Panc1 (cell line): ENCODE measurements around the gene PRPF39. TPM values are rescaled to one million over a fixed set of nuclear protein-coding genes. Genes with fewer than 3 reads are reported as not detected.

ENCODE experiments used
- ATAC-seq: fragments of 200-7000 bp; cut with Tn5 transposase; 2 replicates; pipeline ENCODE4 v1.9.1; 2020; ENCODE audit warnings: mild to moderate bottlenecking, moderate library complexity
- BruUV-seq: library from RNA; stranded (reverse); fragments of 400-500 nt; replicated peaks from 2 replicates; lab custom pipeline; 2021; lab: Mats Ljungman, UMichigan
- CTCF ChIA-PET: fragments of 300-600 bp; sonication (Branson Sonifier 250); formaldehyde crosslinking; loops from one replicate; lab custom pipeline; 2022; ENCODE audit warnings: antibody characterized with exemption; lab: Charles Lee
- POLR2A ChIA-PET: fragments of 300-600 bp; sonication (Branson Sonifier 250); formaldehyde crosslinking; loops from one replicate; lab custom pipeline; 2022; ENCODE audit warnings: antibody characterized with exemption; lab: Charles Lee
- DNase-seq: peaks from one replicate; pipeline ENCODE4 v3.0.0-alpha.2; 2010; ENCODE audit warnings: low read depth, low spot score
- H3K27ac ChIP-seq: 2 replicates; pipeline ENCODE4 v1.5.1; 2011; ENCODE audit warnings: mild to moderate bottlenecking, low read length, inconsistent platforms
- H3K27me3 ChIP-seq: fragments of 200-500 bp; sonication (Bioruptor generic); 2 replicates; pipeline ENCODE4 v1.6.0; 2014; ENCODE audit warnings: low read length, inconsistent platforms; ENCODE audit not compliant: control insufficient read depth, insufficient read depth
- H3K36me3 ChIP-seq: fragments of 200-500 bp; sonication (Bioruptor generic); 2 replicates; pipeline ENCODE4 v1.5.1; 2014; ENCODE audit warnings: inconsistent platforms, mild to moderate bottlenecking, low read length, moderate library complexity; ENCODE audit not compliant: control insufficient read depth, insufficient read depth
- H3K4me1 ChIP-seq: 2 replicates; pipeline ENCODE4 v1.5.1; 2011; ENCODE audit warnings: inconsistent platforms, mild to moderate bottlenecking, low read length, moderate library complexity; ENCODE audit not compliant: control insufficient read depth, insufficient read depth
- H3K4me3 ChIP-seq, 2 experiments: 2 replicates each; pipeline ENCODE4 v1.5.1; 2011 to 2012; ENCODE audit warnings: low read depth in 2 of 2, low read length in 2 of 2, mild to moderate bottlenecking in 2 of 2, inconsistent platforms in 1 of 2, moderate library complexity in 1 of 2
- H3K9me3 ChIP-seq: fragments of 200-500 bp; sonication (Bioruptor generic); 2 replicates; pipeline ENCODE4 v1.5.1; 2014; ENCODE audit warnings: low read depth, mild to moderate bottlenecking, inconsistent platforms, low read length, moderate library complexity; ENCODE audit not compliant: control insufficient read depth, insufficient read depth
- POLR2AphosphoS5 ChIP-seq: IDR thresholded peaks from 2 replicates; pipeline ENCODE4 v1.6.1; 2012; ENCODE audit warnings: mild to moderate bottlenecking, low read depth, low read length, moderate library complexity
- SIN3A ChIP-seq: IDR thresholded peaks from 2 replicates; pipeline ENCODE4 v1.6.1; 2012; ENCODE audit warnings: low read depth, mild to moderate bottlenecking, low read length, moderate library complexity, borderline replicate concordance; ENCODE audit not compliant: insufficient read depth
- TCF7L2 ChIP-seq: IDR thresholded peaks from 2 replicates; pipeline ENCODE4 v1.6.1; 2011; ENCODE audit warnings: mild to moderate bottlenecking, low read depth, low read length, inconsistent platforms
- in situ Hi-C: cut with HindIII; loops from 2 replicates; pipeline ENCODE4 v1.10.0; 2016; ENCODE audit warnings: low sequenced_read_pairs, low pct_unique_long_range_greater_than_20kb
- intact Hi-C: fragments of 100-400 bp; cut with micrococcal nuclease; formaldehyde crosslinking; loops from one replicate; pipeline ENCODE4 v1.10.0; 2022; ENCODE audit not compliant: unreplicated experiment
- total RNA-seq: library from RNA; stranded (reverse); gene quantifications from one replicate; pipeline ENCODE4 v1.2.1, GENCODE V29; 2021; ENCODE audit not compliant: unreplicated experiment
- TF ChIP-seq, protein P1 (sequence below), 2 experiments: IDR thresholded peaks; 2 replicates each; pipeline ENCODE4 v1.6.1; 2011 to 2012; ENCODE audit warnings: low read depth in 2 of 2, control low read depth in 1 of 2, low read length in 1 of 2, mild to moderate bottlenecking in 1 of 2, moderate library complexity in 1 of 2; ENCODE audit not compliant: insufficient read depth in 1 of 2
- TF ChIP-seq, protein P2 (sequence below): fragments of 450-650 bp; IDR thresholded peaks from 2 replicates; pipeline ENCODE4 v1.5.1; 2017; ENCODE audit warnings: mild to moderate bottlenecking

PRPF39 gene
- total RNA-seq, 1 experiment from 2014 or later = 30.7 TPM

DNA sequence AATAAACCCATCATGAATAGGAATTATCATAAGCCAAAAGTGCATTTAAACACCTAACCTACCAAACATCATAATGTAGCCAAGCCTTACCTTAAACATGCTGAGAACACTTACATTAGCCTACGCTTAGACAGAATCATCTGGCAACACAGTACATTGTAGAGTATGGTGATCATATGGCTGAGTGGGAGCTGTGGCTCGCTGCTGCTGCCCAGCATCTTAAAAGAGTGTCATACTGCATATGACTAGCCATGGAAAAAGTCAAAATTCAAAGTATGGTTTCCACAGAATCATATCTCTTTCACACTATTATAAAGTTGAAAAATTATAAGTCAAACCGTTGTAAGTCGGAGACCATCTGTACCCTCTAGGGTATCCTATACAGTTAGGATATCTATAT is 32.0 kb upstream of the PRPF39 start:
- H3K9me3 ChIP-seq = no peaks in the 10 kb centered on the region
- DNase-seq (no peak), ATAC-seq (no peak)
- POLR2A ChIA-PET = no interaction called here
- no peaks in the 10 kb centered on the region for H3K27me3 ChIP-seq
- no peak for TF ChIP-seq TCF7L2
- TF ChIP-seq SIN3A = no peak
- TF ChIP-seq, protein P1, sequence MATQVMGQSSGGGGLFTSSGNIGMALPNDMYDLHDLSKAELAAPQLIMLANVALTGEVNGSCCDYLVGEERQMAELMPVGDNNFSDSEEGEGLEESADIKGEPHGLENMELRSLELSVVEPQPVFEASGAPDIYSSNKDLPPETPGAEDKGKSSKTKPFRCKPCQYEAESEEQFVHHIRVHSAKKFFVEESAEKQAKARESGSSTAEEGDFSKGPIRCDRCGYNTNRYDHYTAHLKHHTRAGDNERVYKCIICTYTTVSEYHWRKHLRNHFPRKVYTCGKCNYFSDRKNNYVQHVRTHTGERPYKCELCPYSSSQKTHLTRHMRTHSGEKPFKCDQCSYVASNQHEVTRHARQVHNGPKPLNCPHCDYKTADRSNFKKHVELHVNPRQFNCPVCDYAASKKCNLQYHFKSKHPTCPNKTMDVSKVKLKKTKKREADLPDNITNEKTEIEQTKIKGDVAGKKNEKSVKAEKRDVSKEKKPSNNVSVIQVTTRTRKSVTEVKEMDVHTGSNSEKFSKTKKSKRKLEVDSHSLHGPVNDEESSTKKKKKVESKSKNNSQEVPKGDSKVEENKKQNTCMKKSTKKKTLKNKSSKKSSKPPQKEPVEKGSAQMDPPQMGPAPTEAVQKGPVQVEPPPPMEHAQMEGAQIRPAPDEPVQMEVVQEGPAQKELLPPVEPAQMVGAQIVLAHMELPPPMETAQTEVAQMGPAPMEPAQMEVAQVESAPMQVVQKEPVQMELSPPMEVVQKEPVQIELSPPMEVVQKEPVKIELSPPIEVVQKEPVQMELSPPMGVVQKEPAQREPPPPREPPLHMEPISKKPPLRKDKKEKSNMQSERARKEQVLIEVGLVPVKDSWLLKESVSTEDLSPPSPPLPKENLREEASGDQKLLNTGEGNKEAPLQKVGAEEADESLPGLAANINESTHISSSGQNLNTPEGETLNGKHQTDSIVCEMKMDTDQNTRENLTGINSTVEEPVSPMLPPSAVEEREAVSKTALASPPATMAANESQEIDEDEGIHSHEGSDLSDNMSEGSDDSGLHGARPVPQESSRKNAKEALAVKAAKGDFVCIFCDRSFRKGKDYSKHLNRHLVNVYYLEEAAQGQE (IDR thresholded peaks at IDR 0.05; ENCODE audit: insufficient read depth in 1 of 2, low read depth in 2 of 2, low read length in 1 of 2) = no peak
- TF ChIP-seq, protein P2, sequence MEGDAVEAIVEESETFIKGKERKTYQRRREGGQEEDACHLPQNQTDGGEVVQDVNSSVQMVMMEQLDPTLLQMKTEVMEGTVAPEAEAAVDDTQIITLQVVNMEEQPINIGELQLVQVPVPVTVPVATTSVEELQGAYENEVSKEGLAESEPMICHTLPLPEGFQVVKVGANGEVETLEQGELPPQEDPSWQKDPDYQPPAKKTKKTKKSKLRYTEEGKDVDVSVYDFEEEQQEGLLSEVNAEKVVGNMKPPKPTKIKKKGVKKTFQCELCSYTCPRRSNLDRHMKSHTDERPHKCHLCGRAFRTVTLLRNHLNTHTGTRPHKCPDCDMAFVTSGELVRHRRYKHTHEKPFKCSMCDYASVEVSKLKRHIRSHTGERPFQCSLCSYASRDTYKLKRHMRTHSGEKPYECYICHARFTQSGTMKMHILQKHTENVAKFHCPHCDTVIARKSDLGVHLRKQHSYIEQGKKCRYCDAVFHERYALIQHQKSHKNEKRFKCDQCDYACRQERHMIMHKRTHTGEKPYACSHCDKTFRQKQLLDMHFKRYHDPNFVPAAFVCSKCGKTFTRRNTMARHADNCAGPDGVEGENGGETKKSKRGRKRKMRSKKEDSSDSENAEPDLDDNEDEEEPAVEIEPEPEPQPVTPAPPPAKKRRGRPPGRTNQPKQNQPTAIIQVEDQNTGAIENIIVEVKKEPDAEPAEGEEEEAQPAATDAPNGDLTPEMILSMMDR = no peak
- no peak for TF ChIP-seq POLR2AphosphoS5
- no TSS peak for BruUV-seq
- no peak overlapping the region for H3K4me3 ChIP-seq
- no peaks in the 10 kb centered on the region for H3K4me1 ChIP-seq
- intact Hi-C loops (no loop called here), in situ Hi-C loops (no loop called here)
- H3K36me3 ChIP-seq = no peaks in the 10 kb centered on the region
- no peak overlapping the region for H3K27ac ChIP-seq
- CTCF ChIA-PET = no interaction called here

DNA sequence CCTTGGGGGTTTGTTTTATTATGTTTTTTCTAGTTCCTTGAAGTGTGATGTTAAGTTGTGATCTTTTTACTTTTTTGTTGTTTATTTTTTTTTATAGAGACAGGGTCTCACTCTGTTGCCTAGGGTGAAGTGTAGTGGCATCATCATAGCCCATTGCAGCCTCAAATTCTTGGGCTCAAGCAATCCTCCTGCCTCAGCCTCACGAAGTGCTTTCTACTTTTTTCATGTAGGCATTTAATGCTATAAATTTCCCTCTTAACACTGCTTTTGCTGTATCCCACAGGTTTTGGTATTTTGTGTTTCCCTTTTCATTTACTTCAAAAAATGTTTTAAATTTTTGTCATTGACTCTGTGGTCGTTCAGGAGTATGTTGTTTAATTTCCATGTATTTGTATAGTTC is 26.6 kb upstream of the PRPF39 start:
- H3K36me3 ChIP-seq = no peaks in the 10 kb centered on the region
- no peak for ATAC-seq
- DNase-seq = no peak
- POLR2A ChIA-PET = no interaction called here
- in situ Hi-C loops = no loop called here
- H3K4me1 ChIP-seq = no peaks in the 10 kb centered on the region
- intact Hi-C loops = no loop called here
- no peaks in the 10 kb centered on the region for H3K27me3 ChIP-seq
- H3K27ac ChIP-seq = no peak overlapping the region
- H3K4me3 ChIP-seq = no peak overlapping the region
- H3K9me3 ChIP-seq = no peaks in the 10 kb centered on the region
- TF ChIP-seq, protein P1 (IDR thresholded peaks at IDR 0.05; ENCODE audit: insufficient read depth in 1 of 2, low read depth in 2 of 2, low read length in 1 of 2) = no peak
- TF ChIP-seq POLR2AphosphoS5 (no peak), TCF7L2 (no peak), SIN3A (no peak)
- TF ChIP-seq, protein P2 = no peak
- CTCF ChIA-PET = no interaction called here
- BruUV-seq = no TSS peak
